ENCODE results near the gene FNDC8. TPM values are rescaled to one million over a fixed set of nuclear protein-coding genes. Genes with fewer than 3 reads are reported as not detected.

FNDC8 gene
- polyA plus RNA-seq, 3 donors: not detected

DNA sequence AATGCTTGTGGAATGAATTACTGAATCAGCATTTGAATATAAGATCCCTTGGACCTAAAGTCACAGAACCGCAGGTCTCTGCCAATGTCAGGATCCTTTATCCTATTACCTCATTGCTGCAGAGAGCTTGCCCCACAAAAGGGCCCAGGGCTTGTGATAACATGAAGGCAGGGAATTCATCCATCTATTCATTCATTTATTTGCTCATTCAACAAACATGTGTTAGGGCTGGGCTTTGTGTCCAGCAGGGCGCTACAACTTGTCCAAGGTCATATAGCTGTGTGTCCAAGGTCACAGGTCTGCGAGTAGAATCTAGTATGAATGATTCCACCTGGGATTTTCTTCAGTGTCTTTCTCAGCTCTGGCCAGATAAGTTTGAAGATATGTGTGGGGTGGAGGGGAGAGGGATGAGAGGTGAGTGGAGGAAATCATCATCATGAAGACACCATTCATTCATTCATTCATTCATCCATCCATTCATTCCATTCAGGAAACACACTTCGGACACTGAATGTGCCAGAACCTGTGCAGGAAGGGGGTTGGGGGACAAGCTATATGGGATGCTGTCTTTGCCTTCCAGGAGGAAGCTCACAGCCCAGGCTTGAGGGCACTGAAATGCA, 24.9 kb downstream of the FNDC8 start:
- Mint-ChIP-seq H3K27ac (no peak overlapping the region), H3K9me3 (peaks cover 0 to 3% (median 0%) of the 10 kb centered on the region in 7 donors), H3K27me3 (ENCODE audit: low read depth in 3 of 3) (peaks cover 5 to 7% (median 5%) of the 10 kb centered on the region in 3 donors), H3K36me3 (no peaks in the 10 kb centered on the region), H3K4me1 (peaks cover 5% of the 10 kb centered on the region), H3K4me3 (no peak overlapping the region)
- no peaks in the 10 kb centered on the region for H4K20me1 ChIP-seq (ENCODE audit: insufficient read depth, low read length)
- H3K4me2 ChIP-seq (replicated peaks; ENCODE audit: extremely low read depth, low read length, poor library complexity, severe bottlenecking): no peak overlapping the region
- TF ChIP-seq, protein P1, sequence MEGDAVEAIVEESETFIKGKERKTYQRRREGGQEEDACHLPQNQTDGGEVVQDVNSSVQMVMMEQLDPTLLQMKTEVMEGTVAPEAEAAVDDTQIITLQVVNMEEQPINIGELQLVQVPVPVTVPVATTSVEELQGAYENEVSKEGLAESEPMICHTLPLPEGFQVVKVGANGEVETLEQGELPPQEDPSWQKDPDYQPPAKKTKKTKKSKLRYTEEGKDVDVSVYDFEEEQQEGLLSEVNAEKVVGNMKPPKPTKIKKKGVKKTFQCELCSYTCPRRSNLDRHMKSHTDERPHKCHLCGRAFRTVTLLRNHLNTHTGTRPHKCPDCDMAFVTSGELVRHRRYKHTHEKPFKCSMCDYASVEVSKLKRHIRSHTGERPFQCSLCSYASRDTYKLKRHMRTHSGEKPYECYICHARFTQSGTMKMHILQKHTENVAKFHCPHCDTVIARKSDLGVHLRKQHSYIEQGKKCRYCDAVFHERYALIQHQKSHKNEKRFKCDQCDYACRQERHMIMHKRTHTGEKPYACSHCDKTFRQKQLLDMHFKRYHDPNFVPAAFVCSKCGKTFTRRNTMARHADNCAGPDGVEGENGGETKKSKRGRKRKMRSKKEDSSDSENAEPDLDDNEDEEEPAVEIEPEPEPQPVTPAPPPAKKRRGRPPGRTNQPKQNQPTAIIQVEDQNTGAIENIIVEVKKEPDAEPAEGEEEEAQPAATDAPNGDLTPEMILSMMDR (IDR thresholded peaks at IDR 0.05): no peak
- peaks cover 0 to 7% of the 10 kb centered on the region in 2 donors for H3K4me1 ChIP-seq (ENCODE audit: control insufficient read depth in 1 of 2, insufficient read depth in 2 of 2, low read length in 2 of 2)
- intact Hi-C loops (cut with micrococcal nuclease): no loop called here
- H2AFZ ChIP-seq (ENCODE audit: insufficient read depth, low read depth, low read length, poor library complexity, severe bottlenecking): no peak overlapping the region
- H3K36me3 ChIP-seq (replicated peaks in 1 of 2; ENCODE audit: control insufficient read depth in 1 of 2, insufficient read depth in 2 of 2, low read length in 2 of 2): no peaks in the 10 kb centered on the region
- no peak for DNase-seq
- no peak overlapping the region for H3K9ac ChIP-seq (ENCODE audit: insufficient read depth, low read length, poor library complexity, severe bottlenecking)
- no peak overlapping the region for H3K4me3 ChIP-seq (replicated peaks in 1 of 3; ENCODE audit: low read depth in 2 of 3, low read length in 3 of 3)
- H3K9me3 ChIP-seq (replicated peaks in 1 of 2; ENCODE audit: control insufficient read depth in 1 of 2, insufficient read depth in 1 of 2, low read length in 2 of 2): no peaks in the 10 kb centered on the region
- H3K79me2 ChIP-seq (ENCODE audit: insufficient read depth, low read length): peaks cover 5% of the 10 kb centered on the region
- H3K27me3 ChIP-seq (ENCODE audit: control insufficient read depth in 2 of 2, insufficient read depth in 2 of 2, low read length in 2 of 2): no peaks in the 10 kb centered on the region
- WGBS (ENCODE audit: insufficient coverage): 94% methylated on average over 2 of the region's 4 CpGs
- H3K27ac ChIP-seq (ENCODE audit: low read depth in 1 of 2, low read length in 2 of 2): no peak overlapping the region

DNA sequence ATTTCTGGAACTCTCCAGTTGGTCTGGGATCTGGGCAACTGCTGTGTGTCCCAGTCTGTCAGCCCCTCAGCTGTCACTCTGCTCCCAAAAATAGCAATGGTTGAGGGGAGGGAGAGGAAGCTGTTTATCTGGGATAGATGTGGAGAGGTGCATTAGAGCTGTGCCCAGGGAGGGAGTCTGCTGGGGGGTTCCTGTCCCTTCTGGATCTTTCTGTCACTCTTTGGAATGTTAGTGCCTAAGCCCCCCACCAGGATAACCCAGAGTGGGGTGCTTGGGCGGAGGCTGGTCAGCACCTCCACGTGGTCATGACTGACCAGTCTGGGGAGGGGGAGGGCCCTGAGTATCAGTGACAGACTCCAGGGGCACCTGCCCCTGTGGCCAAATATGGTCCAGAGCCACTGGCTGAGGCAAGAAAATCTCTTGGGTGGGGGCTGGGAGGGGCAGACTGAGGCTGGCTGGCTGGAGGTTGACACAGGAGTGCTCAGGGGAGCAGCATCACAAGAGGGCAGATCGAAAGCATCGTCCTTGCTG, 26.0 kb downstream of the FNDC8 start, which contains the start of gene UNC45B:
Gene UNC45B (plus strand): TSS at position 443 of the 531 bp plus-strand sequence. CDS start 447 bp downstream, outside the sequence.
- 87% methylated on average over 3 of the region's 4 CpGs for WGBS (ENCODE audit: insufficient coverage)
- Histone ChIP-seq H3K4me2 (replicated peaks; ENCODE audit: extremely low read depth, low read length, poor library complexity, severe bottlenecking) (no peak within 1 kb of the TSS), H3K9ac (ENCODE audit: insufficient read depth, low read length, poor library complexity, severe bottlenecking) (no peak within 1 kb of the TSS), H2AFZ (ENCODE audit: insufficient read depth, low read depth, low read length, poor library complexity, severe bottlenecking) (no peak within 1 kb of the TSS), H3K9me3 (replicated peaks in 1 of 2; ENCODE audit: control insufficient read depth in 1 of 2, insufficient read depth in 1 of 2, low read length in 2 of 2) (no peaks in the 10 kb centered on the region), H3K4me1 (ENCODE audit: control insufficient read depth in 1 of 2, insufficient read depth in 2 of 2, low read length in 2 of 2) (peaks cover 0 to under 1% of the 10 kb centered on the region in 2 donors), H4K20me1 (ENCODE audit: insufficient read depth, low read length) (no peaks in the 10 kb centered on the region), H3K36me3 (replicated peaks in 1 of 2; ENCODE audit: control insufficient read depth in 1 of 2, insufficient read depth in 2 of 2, low read length in 2 of 2) (no peaks in the 10 kb centered on the region), H3K27ac (ENCODE audit: low read depth in 1 of 2, low read length in 2 of 2) (no peak within 1 kb of the TSS), H3K4me3 (replicated peaks in 1 of 3; ENCODE audit: low read depth in 2 of 3, low read length in 3 of 3) (no peak within 1 kb of the TSS), H3K79me2 (ENCODE audit: insufficient read depth, low read length) (no peaks in the 10 kb centered on the region), H3K27me3 (ENCODE audit: control insufficient read depth in 2 of 2, insufficient read depth in 2 of 2, low read length in 2 of 2) (no peaks in the 10 kb centered on the region)
- Mint-ChIP-seq H3K27me3 (ENCODE audit: low read depth in 3 of 3) (peaks cover 5 to 10% (median 8%) of the 10 kb centered on the region in 3 donors), H3K9me3 (peaks cover 0 to 3% (median 0%) of the 10 kb centered on the region in 7 donors), H3K4me1 (peaks cover 1% of the 10 kb centered on the region), H3K4me3 (no peak within 1 kb of the TSS), H3K36me3 (no peaks in the 10 kb centered on the region), H3K27ac (peak within 1 kb of the TSS in 1 of 7 donors; percentile 57)
- intact Hi-C loops (cut with micrococcal nuclease): no loop called here
- TF ChIP-seq, protein P1 (IDR thresholded peaks at IDR 0.05): no peak
- DNase-seq: no peak

Measured in CD14-positive monocyte (primary cell).